WTC11 (cell line): ENCODE results near the gene CEP104. TPM values are rescaled to one million over a fixed set of nuclear protein-coding genes. Genes with fewer than 3 reads are reported as not detected.

Experiments used
- ATF2 ChIP-seq: sonication (generic); formaldehyde crosslinking; IDR thresholded peaks from 2 replicates; pipeline ENCODE4 v1.8.1; 2022; ENCODE audit warnings: low read depth, missing genetic modification reagents, borderline replicate concordance
- CBFB ChIP-seq: sonication (generic); formaldehyde crosslinking; IDR thresholded peaks from 2 replicates; pipeline ENCODE4 v1.8.1; 2022; ENCODE audit warnings: mild to moderate bottlenecking, low read depth, missing genetic modification reagents
- CDX4 ChIP-seq: fragments of 250-450 bp; sonication (Bioruptor Pico); IDR thresholded peaks from 2 replicates; pipeline ENCODE4 v1.9.0; 2021; ENCODE audit warnings: moderate library complexity, mild to moderate bottlenecking, inconsistent platforms, borderline replicate concordance
- CTCF ChIP-seq: fragments of 200-600 bp; IDR thresholded peaks from 2 replicates; pipeline ENCODE4 v1.8.0; 2022; ENCODE audit warnings: antibody characterized with exemption
- E2F5 ChIP-seq: sonication (generic); formaldehyde crosslinking; IDR thresholded peaks from 2 replicates; pipeline ENCODE4 v1.8.1; 2022; ENCODE audit warnings: mild to moderate bottlenecking, moderate library complexity, missing genetic modification reagents
- FOXJ3 ChIP-seq: sonication (generic); formaldehyde crosslinking; IDR thresholded peaks from 2 replicates; pipeline ENCODE4 v1.9.0; 2021; ENCODE audit warnings: missing genetic modification reagents, mild to moderate bottlenecking, borderline replicate concordance
- GABPB1 ChIP-seq: sonication (generic); formaldehyde crosslinking; IDR thresholded peaks from 2 replicates; pipeline ENCODE4 v1.8.1; 2023; ENCODE audit warnings: mild to moderate bottlenecking, missing genetic modification reagents
- GTF2I ChIP-seq: fragments of 250-450 bp; sonication (Bioruptor Pico); conservative IDR thresholded peaks from 2 replicates; pipeline ENCODE4 v1.4.0; 2021; ENCODE audit warnings: mild to moderate bottlenecking
- IRF1 ChIP-seq: sonication (generic); formaldehyde crosslinking; IDR thresholded peaks from 2 replicates; pipeline ENCODE4 v1.8.0; 2023; ENCODE audit warnings: missing genetic modification reagents
- JAZF1 ChIP-seq: fragments of 250-450 bp; sonication (Bioruptor Pico); IDR thresholded peaks from 2 replicates; pipeline ENCODE4 v1.9.0; 2021; ENCODE audit warnings: moderate library complexity, mild to moderate bottlenecking, inconsistent platforms
- MYBL2 ChIP-seq: sonication (generic); formaldehyde crosslinking; IDR thresholded peaks from 2 replicates; pipeline ENCODE4 v1.8.1; 2023; ENCODE audit warnings: mild to moderate bottlenecking, moderate library complexity, missing genetic modification reagents
- NFATC4 ChIP-seq: fragments of 250-450 bp; sonication (Bioruptor Pico); IDR thresholded peaks from 2 replicates; pipeline ENCODE4 v1.9.0; 2021; ENCODE audit warnings: mild to moderate bottlenecking
- SMAD3 ChIP-seq: sonication (generic); formaldehyde crosslinking; IDR thresholded peaks from 2 replicates; pipeline ENCODE4 v1.8.0; 2022; ENCODE audit warnings: missing genetic modification reagents, mild to moderate bottlenecking, borderline replicate concordance
- SP1 ChIP-seq: sonication (generic); formaldehyde crosslinking; conservative IDR thresholded peaks from 2 replicates; pipeline ENCODE4 v1.8.1; 2022; ENCODE audit warnings: missing genetic modification reagents
- ZNF138 ChIP-seq: sonication (generic); formaldehyde crosslinking; conservative IDR thresholded peaks from 2 replicates; pipeline ENCODE4 v1.8.1; 2022; ENCODE audit warnings: mild to moderate bottlenecking, moderate library complexity, missing genetic modification reagents
- ZNF232 ChIP-seq: sonication (generic); formaldehyde crosslinking; IDR thresholded peaks from 2 replicates; pipeline ENCODE4 v1.8.0; 2022; ENCODE audit warnings: mild to moderate bottlenecking, missing genetic modification reagents
- ZNF281 ChIP-seq: sonication (generic); formaldehyde crosslinking; IDR thresholded peaks from 2 replicates; pipeline ENCODE4 v1.8.0; 2023; ENCODE audit warnings: mild to moderate bottlenecking, missing genetic modification reagents
- total RNA-seq: library from RNA; stranded (reverse); gene quantifications from 3 replicates; pipeline ENCODE4 v1.2.3, GENCODE V29; 2021
- TF ChIP-seq, protein P1 (sequence below): sonication (generic); formaldehyde crosslinking; IDR thresholded peaks from 2 replicates; pipeline ENCODE4 v1.8.1; 2023; ENCODE audit warnings: mild to moderate bottlenecking, missing genetic modification reagents, borderline replicate concordance
- TF ChIP-seq, protein P2 (sequence below): sonication (generic); formaldehyde crosslinking; IDR thresholded peaks from 2 replicates; pipeline ENCODE4 v1.8.0; 2022; ENCODE audit warnings: mild to moderate bottlenecking, missing genetic modification reagents
- TF ChIP-seq, protein P3 (sequence below): sonication (generic); formaldehyde crosslinking; IDR thresholded peaks from 2 replicates; pipeline ENCODE4 v1.8.0; 2022; ENCODE audit warnings: mild to moderate bottlenecking, missing genetic modification reagents
- TF ChIP-seq, protein P4 (sequence below): fragments of 250-450 bp; sonication (Bioruptor Pico); IDR thresholded peaks from 2 replicates; pipeline ENCODE4 v1.8.0; 2021; ENCODE audit warnings: mild to moderate bottlenecking

The CEP104 gene
- total RNA-seq, 1 experiment from 2014 or later = 38.0 TPM

- TF ChIP-seq ZNF281 (CRISPR knock-in tag) (no peak), E2F5 (CRISPR knock-in tag) (no peak), ZNF232 (CRISPR knock-in tag) (no peak), ATF2 (no peak), GABPB1 (no peak; the same call in 1 of the 2 replicates), NFATC4 (CRISPR knock-in tag) (no peak), SP1 (CRISPR knock-in tag) (peak; percentile 83), CDX4 (CRISPR knock-in tag) (no peak), SMAD3 (CRISPR knock-in tag) (no peak), IRF1 (CRISPR knock-in tag) (no peak; the same call in 1 of the 2 replicates), CBFB (CRISPR knock-in tag) (no peak), FOXJ3 (CRISPR knock-in tag) (no peak), MYBL2 (CRISPR knock-in tag) (no peak), JAZF1 (CRISPR knock-in tag) (no peak), CTCF (no peak), ZNF138 (CRISPR knock-in tag) (no peak), GTF2I (CRISPR knock-in tag) (no peak)
- TF ChIP-seq, protein P1, sequence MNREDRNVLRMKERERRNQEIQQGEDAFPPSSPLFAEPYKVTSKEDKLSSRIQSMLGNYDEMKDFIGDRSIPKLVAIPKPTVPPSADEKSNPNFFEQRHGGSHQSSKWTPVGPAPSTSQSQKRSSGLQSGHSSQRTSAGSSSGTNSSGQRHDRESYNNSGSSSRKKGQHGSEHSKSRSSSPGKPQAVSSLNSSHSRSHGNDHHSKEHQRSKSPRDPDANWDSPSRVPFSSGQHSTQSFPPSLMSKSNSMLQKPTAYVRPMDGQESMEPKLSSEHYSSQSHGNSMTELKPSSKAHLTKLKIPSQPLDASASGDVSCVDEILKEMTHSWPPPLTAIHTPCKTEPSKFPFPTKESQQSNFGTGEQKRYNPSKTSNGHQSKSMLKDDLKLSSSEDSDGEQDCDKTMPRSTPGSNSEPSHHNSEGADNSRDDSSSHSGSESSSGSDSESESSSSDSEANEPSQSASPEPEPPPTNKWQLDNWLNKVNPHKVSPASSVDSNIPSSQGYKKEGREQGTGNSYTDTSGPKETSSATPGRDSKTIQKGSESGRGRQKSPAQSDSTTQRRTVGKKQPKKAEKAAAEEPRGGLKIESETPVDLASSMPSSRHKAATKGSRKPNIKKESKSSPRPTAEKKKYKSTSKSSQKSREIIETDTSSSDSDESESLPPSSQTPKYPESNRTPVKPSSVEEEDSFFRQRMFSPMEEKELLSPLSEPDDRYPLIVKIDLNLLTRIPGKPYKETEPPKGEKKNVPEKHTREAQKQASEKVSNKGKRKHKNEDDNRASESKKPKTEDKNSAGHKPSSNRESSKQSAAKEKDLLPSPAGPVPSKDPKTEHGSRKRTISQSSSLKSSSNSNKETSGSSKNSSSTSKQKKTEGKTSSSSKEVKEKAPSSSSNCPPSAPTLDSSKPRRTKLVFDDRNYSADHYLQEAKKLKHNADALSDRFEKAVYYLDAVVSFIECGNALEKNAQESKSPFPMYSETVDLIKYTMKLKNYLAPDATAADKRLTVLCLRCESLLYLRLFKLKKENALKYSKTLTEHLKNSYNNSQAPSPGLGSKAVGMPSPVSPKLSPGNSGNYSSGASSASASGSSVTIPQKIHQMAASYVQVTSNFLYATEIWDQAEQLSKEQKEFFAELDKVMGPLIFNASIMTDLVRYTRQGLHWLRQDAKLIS (CRISPR knock-in tag) = no peak
- TF ChIP-seq, protein P2, sequence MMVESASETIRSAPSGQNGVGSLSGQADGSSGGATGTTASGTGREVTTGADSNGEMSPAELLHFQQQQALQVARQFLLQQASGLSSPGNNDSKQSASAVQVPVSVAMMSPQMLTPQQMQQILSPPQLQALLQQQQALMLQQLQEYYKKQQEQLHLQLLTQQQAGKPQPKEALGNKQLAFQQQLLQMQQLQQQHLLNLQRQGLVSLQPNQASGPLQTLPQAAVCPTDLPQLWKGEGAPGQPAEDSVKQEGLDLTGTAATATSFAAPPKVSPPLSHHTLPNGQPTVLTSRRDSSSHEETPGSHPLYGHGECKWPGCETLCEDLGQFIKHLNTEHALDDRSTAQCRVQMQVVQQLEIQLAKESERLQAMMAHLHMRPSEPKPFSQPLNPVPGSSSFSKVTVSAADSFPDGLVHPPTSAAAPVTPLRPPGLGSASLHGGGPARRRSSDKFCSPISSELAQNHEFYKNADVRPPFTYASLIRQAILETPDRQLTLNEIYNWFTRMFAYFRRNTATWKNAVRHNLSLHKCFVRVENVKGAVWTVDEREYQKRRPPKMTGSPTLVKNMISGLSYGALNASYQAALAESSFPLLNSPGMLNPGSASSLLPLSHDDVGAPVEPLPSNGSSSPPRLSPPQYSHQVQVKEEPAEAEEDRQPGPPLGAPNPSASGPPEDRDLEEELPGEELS (CRISPR knock-in tag) = no peak; the same call in 1 of the 2 replicates
- TF ChIP-seq, protein P3, sequence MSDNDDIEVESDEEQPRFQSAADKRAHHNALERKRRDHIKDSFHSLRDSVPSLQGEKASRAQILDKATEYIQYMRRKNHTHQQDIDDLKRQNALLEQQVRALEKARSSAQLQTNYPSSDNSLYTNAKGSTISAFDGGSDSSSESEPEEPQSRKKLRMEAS (CRISPR knock-in tag) = peak; percentile 75
- TF ChIP-seq, protein P4, sequence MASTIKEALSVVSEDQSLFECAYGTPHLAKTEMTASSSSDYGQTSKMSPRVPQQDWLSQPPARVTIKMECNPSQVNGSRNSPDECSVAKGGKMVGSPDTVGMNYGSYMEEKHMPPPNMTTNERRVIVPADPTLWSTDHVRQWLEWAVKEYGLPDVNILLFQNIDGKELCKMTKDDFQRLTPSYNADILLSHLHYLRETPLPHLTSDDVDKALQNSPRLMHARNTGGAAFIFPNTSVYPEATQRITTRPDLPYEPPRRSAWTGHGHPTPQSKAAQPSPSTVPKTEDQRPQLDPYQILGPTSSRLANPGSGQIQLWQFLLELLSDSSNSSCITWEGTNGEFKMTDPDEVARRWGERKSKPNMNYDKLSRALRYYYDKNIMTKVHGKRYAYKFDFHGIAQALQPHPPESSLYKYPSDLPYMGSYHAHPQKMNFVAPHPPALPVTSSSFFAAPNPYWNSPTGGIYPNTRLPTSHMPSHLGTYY (CRISPR knock-in tag) = no peak
Observed at GRCh38 chr1:3796215-3797061, 60.6 kb downstream of the CEP104 start, which contains the start of gene LRRC47 (continued).
